Fibroblast of lung (primary cell): ENCODE data around the gene NRDC. TPM values are rescaled to one million over a fixed set of nuclear protein-coding genes. Genes with fewer than 3 reads are reported as not detected.
A peak's percentile ranks its signal among the peaks of the same experiment; 100 is the strongest.

Source experiments
- DNase-seq, 2 donors: peaks; one replicate each; pipeline versions ENCODE4 v3.0.0 to v3.0.0-alpha.2; 2010; ENCODE audit warnings: low read depth in 2 of 2
- H2AFZ ChIP-seq: 2 replicates; pipeline ENCODE4 v1.5.1; 2012; ENCODE audit warnings: low read length, control low read depth, inconsistent platforms
- H3K27ac ChIP-seq: 2 replicates; pipeline ENCODE4 v1.5.1; 2011; ENCODE audit warnings: low read length, control low read depth; ENCODE audit not compliant: insufficient read depth
- H3K27me3 ChIP-seq: 2 replicates; pipeline ENCODE4 v1.5.1; 2011; ENCODE audit warnings: mild to moderate bottlenecking, low read length; ENCODE audit not compliant: control insufficient read depth, insufficient read depth
- H3K36me3 ChIP-seq: 2 replicates; pipeline ENCODE4 v1.5.1; 2011; ENCODE audit warnings: low read length; ENCODE audit not compliant: control insufficient read depth, insufficient read depth
- H3K4me1 ChIP-seq: 2 replicates; pipeline ENCODE4 v1.5.1; 2011; ENCODE audit warnings: low read length; ENCODE audit not compliant: control insufficient read depth, insufficient read depth; ENCODE audit errors: extremely low read depth
- H3K4me2 ChIP-seq: 2 replicates; pipeline ENCODE4 v1.5.1; 2011; ENCODE audit warnings: low read length, control low read depth; ENCODE audit not compliant: insufficient read depth; ENCODE audit errors: extremely low read depth
- H3K4me3 ChIP-seq, 4 experiments: fragments of 200-600 bp in 1 of 4; sonication (generic) in 1 of 4; replicated peaks in 1 of 4; 2 replicates each; pipeline ENCODE4 v1.5.1; 2011 to 2016; ENCODE audit warnings: low read length in 4 of 4, low read depth in 3 of 4, mild to moderate bottlenecking in 3 of 4, control low read depth in 2 of 4, inconsistent platforms in 1 of 4, mixed read lengths in 1 of 4; ENCODE audit not compliant: insufficient read depth in 1 of 4; ENCODE audit errors: control extremely low read depth in 1 of 4
- H3K79me2 ChIP-seq: 2 replicates; pipeline ENCODE4 v1.5.1; 2012; ENCODE audit warnings: mild to moderate bottlenecking, low read length, inconsistent platforms; ENCODE audit not compliant: control insufficient read depth, insufficient read depth
- H3K9ac ChIP-seq: 2 replicates; pipeline ENCODE4 v1.5.1; 2011; ENCODE audit warnings: mild to moderate bottlenecking, low read length, control low read depth; ENCODE audit not compliant: insufficient read depth
- H3K9me3 ChIP-seq: 2 replicates; pipeline ENCODE4 v1.5.1; 2012; ENCODE audit warnings: low read depth, low read length; ENCODE audit not compliant: control insufficient read depth, insufficient read depth
- H4K20me1 ChIP-seq: 2 replicates; pipeline ENCODE4 v1.5.1; 2011; ENCODE audit warnings: low read length; ENCODE audit not compliant: control insufficient read depth, insufficient read depth; ENCODE audit errors: extremely low read depth
- EZH2 ChIP-seq: IDR thresholded peaks from 2 replicates; pipeline ENCODE4 v1.5.1; 2012; ENCODE audit warnings: low read length, control low read depth, mild to moderate bottlenecking; ENCODE audit errors: missing control alignments
- polyA plus RNA-seq, 2 donors: library from polyadenylated mRNA; depleted of rRNA in 1 of 2; stranded (reverse) in 1 of 2; unstranded in 1 of 2; fragments of >200 nt; gene quantifications; 2 replicates each; pipeline ENCODE4 v1.2.1, GENCODE V29; 2011 to 2012; ENCODE audit warnings: missing spikeins in 1 of 2
- total RNA-seq: library from RNA; depleted of rRNA; stranded (reverse); fragments of >200 nt; gene quantifications from 2 replicates; pipeline ENCODE4 v1.2.1, GENCODE V29; 2014
- TF ChIP-seq, protein P1 (sequence below), 2 donors: IDR thresholded peaks in 1 of 2; conservative IDR thresholded peaks in 1 of 2; 1 replicate in 1 of 2; 2 replicates in 1 of 2; pipeline ENCODE4 v1.5.1; 2011 to 2012; ENCODE audit warnings: low read length in 2 of 2, control low read depth in 1 of 2, inconsistent platforms in 1 of 2, low read depth in 1 of 2, mild to moderate bottlenecking in 1 of 2

NRDC gene
- total and polyA plus RNA-seq, 2 donors (not counting 1 experiment from before 2014, with no cell fraction given), result 116 to 142 TPM

DNA sequence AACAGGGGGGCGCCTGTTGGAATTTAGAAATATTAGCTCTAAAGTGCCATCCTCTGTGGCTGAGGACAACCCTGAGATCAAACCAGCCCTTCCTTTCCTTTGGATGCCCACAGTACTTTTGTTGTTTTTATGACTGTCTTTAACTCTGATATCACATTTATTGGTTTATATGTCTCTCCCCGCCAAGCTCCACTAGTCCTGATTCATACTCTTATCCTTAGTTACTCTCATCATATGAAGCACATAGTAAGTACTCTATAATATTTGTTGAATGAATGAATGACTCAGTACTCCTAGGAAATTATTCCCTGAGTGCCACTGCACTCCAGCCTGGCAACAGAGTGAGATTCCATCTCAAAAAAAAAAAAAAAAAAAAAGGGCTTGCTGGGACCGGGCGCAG lies 22.6 kb upstream of the NRDC start:
- Histone ChIP-seq H3K4me1 (peaks cover 21% of the 10 kb centered on the region), H3K27ac (no peak overlapping the region), H3K4me3 (no peak overlapping the region), H3K4me2 (no peak overlapping the region), H3K36me3 (no peaks in the 10 kb centered on the region), H2AFZ (no peak overlapping the region), H4K20me1 (no peaks in the 10 kb centered on the region), H3K9ac (no peak overlapping the region), H3K79me2 (no peaks in the 10 kb centered on the region), H3K9me3 (no peaks in the 10 kb centered on the region), H3K27me3 (no peaks in the 10 kb centered on the region)
- TF ChIP-seq, protein P1, sequence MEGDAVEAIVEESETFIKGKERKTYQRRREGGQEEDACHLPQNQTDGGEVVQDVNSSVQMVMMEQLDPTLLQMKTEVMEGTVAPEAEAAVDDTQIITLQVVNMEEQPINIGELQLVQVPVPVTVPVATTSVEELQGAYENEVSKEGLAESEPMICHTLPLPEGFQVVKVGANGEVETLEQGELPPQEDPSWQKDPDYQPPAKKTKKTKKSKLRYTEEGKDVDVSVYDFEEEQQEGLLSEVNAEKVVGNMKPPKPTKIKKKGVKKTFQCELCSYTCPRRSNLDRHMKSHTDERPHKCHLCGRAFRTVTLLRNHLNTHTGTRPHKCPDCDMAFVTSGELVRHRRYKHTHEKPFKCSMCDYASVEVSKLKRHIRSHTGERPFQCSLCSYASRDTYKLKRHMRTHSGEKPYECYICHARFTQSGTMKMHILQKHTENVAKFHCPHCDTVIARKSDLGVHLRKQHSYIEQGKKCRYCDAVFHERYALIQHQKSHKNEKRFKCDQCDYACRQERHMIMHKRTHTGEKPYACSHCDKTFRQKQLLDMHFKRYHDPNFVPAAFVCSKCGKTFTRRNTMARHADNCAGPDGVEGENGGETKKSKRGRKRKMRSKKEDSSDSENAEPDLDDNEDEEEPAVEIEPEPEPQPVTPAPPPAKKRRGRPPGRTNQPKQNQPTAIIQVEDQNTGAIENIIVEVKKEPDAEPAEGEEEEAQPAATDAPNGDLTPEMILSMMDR (conservative IDR thresholded peaks at IDR 0.05 in 1 of 2, IDR thresholded peaks at IDR 0.05 in 1 of 2; ENCODE audit: low read depth in 1 of 2, low read length in 2 of 2), result no peak
- no peak for TF ChIP-seq EZH2
- DNase-seq, result no peak

DNA sequence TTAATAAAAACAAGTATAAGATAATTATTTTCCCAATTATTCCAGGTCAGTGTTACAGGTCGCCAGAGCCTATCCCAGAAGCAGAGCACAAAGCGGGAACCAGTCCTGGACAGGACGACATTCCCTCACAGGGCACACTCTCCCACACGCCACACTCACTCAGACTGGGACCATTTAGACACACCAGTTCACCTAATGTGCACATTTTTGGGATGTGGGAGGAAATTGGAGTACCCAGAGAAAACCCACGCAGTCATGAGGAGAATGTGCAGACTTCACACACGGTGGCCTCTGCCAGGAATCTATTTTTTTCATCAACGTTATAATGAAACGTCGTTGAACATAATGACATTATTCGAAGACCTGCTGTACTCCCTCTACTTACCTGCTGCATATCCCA lies 20.5 kb upstream of the NRDC start:
- H3K9ac ChIP-seq, result no peak overlapping the region
- H4K20me1 ChIP-seq, result no peaks in the 10 kb centered on the region
- no peaks in the 10 kb centered on the region for H3K79me2 ChIP-seq
- H3K4me3 ChIP-seq, result no peak overlapping the region
- no peaks in the 10 kb centered on the region for H3K36me3 ChIP-seq
- no peak for TF ChIP-seq EZH2
- TF ChIP-seq, protein P1 (conservative IDR thresholded peaks at IDR 0.05 in 1 of 2, IDR thresholded peaks at IDR 0.05 in 1 of 2; ENCODE audit: low read depth in 1 of 2, low read length in 2 of 2), result no peak
- peak in 1 of 2 donors; percentile 48 for DNase-seq
- H3K4me1 ChIP-seq, result peaks cover 13% of the 10 kb centered on the region
- H3K27me3 ChIP-seq, result no peaks in the 10 kb centered on the region
- no peak overlapping the region for H2AFZ ChIP-seq
- no peak overlapping the region for H3K4me2 ChIP-seq
- H3K9me3 ChIP-seq, result no peaks in the 10 kb centered on the region
- H3K27ac ChIP-seq, result peak overlapping the region; percentile 86

DNA sequence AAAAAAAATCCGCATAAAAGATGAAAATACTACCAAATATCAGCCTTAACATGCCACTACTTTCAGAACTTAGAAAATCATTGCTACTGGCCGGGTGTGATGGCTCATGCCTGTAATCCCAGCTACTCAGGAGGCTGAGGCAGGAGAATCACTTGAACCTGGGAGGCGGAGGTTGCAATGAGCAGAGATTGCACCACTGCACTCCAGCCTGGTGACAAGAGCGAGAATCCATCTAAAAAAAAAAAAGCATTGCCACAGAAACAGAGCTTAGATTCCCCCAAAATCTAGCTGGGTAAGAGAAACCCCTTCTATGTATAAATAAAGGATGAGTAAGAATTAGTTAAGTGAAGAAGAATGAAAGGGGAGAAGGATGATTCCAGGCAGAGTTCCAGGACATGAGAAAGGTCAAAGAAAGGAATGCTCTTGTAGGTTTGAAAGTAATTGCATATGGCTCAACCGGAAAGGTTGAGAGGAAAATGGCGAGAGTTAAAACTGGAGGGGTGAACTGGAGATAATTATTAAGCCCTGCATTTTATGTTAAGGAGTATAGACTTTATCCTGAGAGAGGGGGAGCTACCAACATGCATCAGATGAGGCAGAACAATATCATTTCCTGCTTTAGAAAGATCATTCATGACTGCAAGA lies 19.7 kb upstream of the NRDC start:
- H3K4me3 ChIP-seq, result no peak overlapping the region
- no peak overlapping the region for H2AFZ ChIP-seq
- no peak overlapping the region for H3K9ac ChIP-seq
- no peaks in the 10 kb centered on the region for H3K9me3 ChIP-seq
- no peaks in the 10 kb centered on the region for H3K79me2 ChIP-seq
- H3K27me3 ChIP-seq, result no peaks in the 10 kb centered on the region
- H3K4me2 ChIP-seq, result peak overlapping the region; percentile 77
- peak; percentile 61 to 95 for DNase-seq
- H3K36me3 ChIP-seq, result no peaks in the 10 kb centered on the region
- H3K27ac ChIP-seq, result peak overlapping the region; percentile 86
- H3K4me1 ChIP-seq, result peaks cover 13% of the 10 kb centered on the region
- no peak for TF ChIP-seq EZH2
- TF ChIP-seq, protein P1 (conservative IDR thresholded peaks at IDR 0.05 in 1 of 2, IDR thresholded peaks at IDR 0.05 in 1 of 2; ENCODE audit: low read depth in 1 of 2, low read length in 2 of 2), result no peak
- H4K20me1 ChIP-seq, result no peaks in the 10 kb centered on the region
